IMR-90 (cell line): ENCODE data around the gene PIK3R5. TPM values are rescaled to one million over a fixed set of nuclear protein-coding genes. Genes with fewer than 3 reads are reported as not detected.

Experiments used
- ATAC-seq: fragments of 200-7000 bp; cut with Tn5 transposase; 2 replicates; pipeline ENCODE4 v1.9.1; 2020; ENCODE audit warnings: low read depth, mild to moderate bottlenecking, moderate library complexity
- BruUV-seq: library from RNA; stranded (reverse); fragments of 400-500 nt; replicated peaks from 2 replicates; lab custom pipeline; 2021; lab: Mats Ljungman, UMichigan
- CTCF ChIA-PET: fragments of 300-600 bp; formaldehyde crosslinking; extraction: SDS; loops from one replicate; lab custom pipeline; 2021; ENCODE audit warnings: antibody characterized with exemption; lab: Yijun Ruan, JAX
- POLR2A ChIA-PET: fragments of 300-600 bp; sonication (Branson Sonifier 250); formaldehyde crosslinking; loops from one replicate; lab custom pipeline; 2022; ENCODE audit warnings: antibody characterized with exemption; ENCODE audit not compliant: unreplicated experiment; lab: Charles Lee
- DNase-seq: peaks from one replicate; pipeline ENCODE4 v3.0.0; 2013
- H2AFZ ChIP-seq: replicated peaks from 2 replicates; pipeline ENCODE3; 2013; ENCODE audit warnings: low read length, mild to moderate bottlenecking; ENCODE audit not compliant: poor library complexity
- H2AK5ac ChIP-seq: 2 replicates; pipeline ENCODE4 v1.6.1; 2013; ENCODE audit warnings: low read depth, low read length, inconsistent platforms
- H2AK9ac ChIP-seq: replicated peaks from 2 replicates; pipeline ENCODE3; 2013; ENCODE audit warnings: mild to moderate bottlenecking, low read depth, low read length, moderate library complexity; ENCODE audit not compliant: poor library complexity
- H2BK120ac ChIP-seq: 2 replicates; pipeline ENCODE4 v1.6.1; 2013; ENCODE audit warnings: low read depth, low read length, inconsistent platforms
- H2BK15ac ChIP-seq: 3 replicates; pipeline ENCODE4 v1.6.1; 2013; ENCODE audit warnings: low read depth, low read length, inconsistent platforms
- H2BK20ac ChIP-seq: 2 replicates; pipeline ENCODE4 v1.6.1; 2013; ENCODE audit warnings: low read depth, mild to moderate bottlenecking, inconsistent platforms, low read length, moderate library complexity
- H2BK5ac ChIP-seq: 2 replicates; pipeline ENCODE4 v1.6.1; 2013; ENCODE audit warnings: mild to moderate bottlenecking, low read depth, low read length, inconsistent platforms; ENCODE audit not compliant: poor library complexity, severe bottlenecking
- H3K14ac ChIP-seq: replicated peaks from 2 replicates; pipeline ENCODE4 v1.6.1; 2013; ENCODE audit warnings: low read depth, low read length, inconsistent platforms
- H3K18ac ChIP-seq: 2 replicates; pipeline ENCODE4 v1.6.1; 2013; ENCODE audit warnings: low read depth, low read length, control low read depth
- H3K23ac ChIP-seq: 2 replicates; pipeline ENCODE4 v1.6.1; 2013; ENCODE audit warnings: low read depth, low read length, inconsistent platforms
- H3K27ac ChIP-seq: 2 replicates; pipeline ENCODE4 v1.5.1; 2013; ENCODE audit warnings: mild to moderate bottlenecking, control low read depth, low read length; ENCODE audit not compliant: insufficient read depth
- H3K27me3 ChIP-seq: 2 replicates; pipeline ENCODE4 v1.6.1; 2013; ENCODE audit warnings: low read length; ENCODE audit not compliant: control insufficient read depth, insufficient read depth
- H3K36me3 ChIP-seq: 2 replicates; pipeline ENCODE4 v1.6.1; 2013; ENCODE audit warnings: low read length, mixed read lengths; ENCODE audit not compliant: control insufficient read depth, insufficient read depth
- H3K4ac ChIP-seq: 2 replicates; pipeline ENCODE4 v1.6.1; 2013; ENCODE audit warnings: low read depth, low read length, inconsistent platforms
- H3K4me1 ChIP-seq: 2 replicates; pipeline ENCODE4 v1.6.1; 2013; ENCODE audit warnings: low read length, mixed read lengths; ENCODE audit not compliant: control insufficient read depth, insufficient read depth
- H3K4me2 ChIP-seq: 2 replicates; pipeline ENCODE4 v1.6.1; 2013; ENCODE audit warnings: low read depth, mild to moderate bottlenecking, control low read depth, low read length, moderate library complexity
- H3K4me3 ChIP-seq: 2 replicates; pipeline ENCODE4 v1.5.1; 2013; ENCODE audit warnings: low read depth, mild to moderate bottlenecking, control low read depth, low read length, moderate library complexity; ENCODE audit not compliant: insufficient read depth
- H3K56ac ChIP-seq: 2 replicates; pipeline ENCODE4 v1.6.1; 2013; ENCODE audit warnings: low read length, inconsistent platforms; ENCODE audit not compliant: insufficient read depth; ENCODE audit errors: extremely low read depth
- H3K79me1 ChIP-seq, 2 experiments: 2 replicates each; pipeline ENCODE4 v1.6.1; 2013; ENCODE audit warnings: low read length in 2 of 2, inconsistent platforms in 1 of 2, low read depth in 1 of 2
- H3K9ac ChIP-seq: 2 replicates; pipeline ENCODE4 v1.6.1; 2013; ENCODE audit warnings: low read depth, low read length, control low read depth
- H3K9me1 ChIP-seq: 2 replicates; pipeline ENCODE4 v1.6.1; 2013; ENCODE audit warnings: low read length, inconsistent platforms; ENCODE audit not compliant: insufficient read depth
- H3K9me3 ChIP-seq: 2 replicates; pipeline ENCODE4 v1.6.1; 2013; ENCODE audit warnings: low read length; ENCODE audit not compliant: control insufficient read depth, insufficient read depth
- H4K20me1 ChIP-seq: 2 replicates; pipeline ENCODE4 v1.6.1; 2013; ENCODE audit warnings: low read length, inconsistent platforms; ENCODE audit not compliant: insufficient read depth
- H4K5ac ChIP-seq: 2 replicates; pipeline ENCODE4 v1.6.1; 2013; ENCODE audit warnings: mild to moderate bottlenecking, low read depth, low read length, control low read depth
- H4K8ac ChIP-seq, 2 experiments: 2 replicates each; pipeline ENCODE4 v1.6.1; 2013; ENCODE audit warnings: low read depth in 2 of 2, low read length in 2 of 2, control low read depth in 1 of 2, inconsistent platforms in 1 of 2
- H4K91ac ChIP-seq: 2 replicates; pipeline ENCODE4 v1.6.1; 2013; ENCODE audit warnings: low read depth, low read length, inconsistent platforms; ENCODE audit not compliant: insufficient read depth
- BHLHE40 ChIP-seq: fragments of 150-350 bp; IDR thresholded peaks from 2 replicates; pipeline ENCODE4 v1.6.1; 2016; ENCODE audit warnings: mild to moderate bottlenecking, low read depth, low read length
- CEBPB ChIP-seq: IDR thresholded peaks from 2 replicates; pipeline ENCODE4 v1.6.1; 2012; ENCODE audit warnings: low read depth, low read length, improper control_type of control experiment
- MAFK ChIP-seq: IDR thresholded peaks from 2 replicates; pipeline ENCODE4 v1.6.1; 2012; ENCODE audit warnings: low read depth, low read length, improper control_type of control experiment
- MAZ ChIP-seq: IDR thresholded peaks from 2 replicates; pipeline ENCODE4 v1.6.1; 2012; ENCODE audit warnings: low read depth, mild to moderate bottlenecking, low read length, improper control_type of control experiment, moderate library complexity, borderline replicate concordance
- RAD21 ChIP-seq: IDR thresholded peaks from 2 replicates; pipeline ENCODE4 v1.6.1; 2012; ENCODE audit warnings: low read length, improper control_type of control experiment
- RCOR1 ChIP-seq: IDR thresholded peaks from 2 replicates; pipeline ENCODE4 v1.6.1; 2012; ENCODE audit warnings: mild to moderate bottlenecking, low read length, improper control_type of control experiment; ENCODE audit not compliant: insufficient replicate concordance
- WGBS, 2 experiments: methylation state at CpG; one replicate each; pipeline versions ENCODE4 v1.1.5 to v1.1.7; 2013; ENCODE audit warnings: missing lambda C conversion rate in 2 of 2; ENCODE audit not compliant: insufficient read length in 1 of 2; ENCODE audit errors: extremely low coverage in 2 of 2; 5-methylcytosine and 5-hydroxymethylcytosine counted together
- dilution Hi-C: fragments of 300-500 bp; cut with HindIII; formaldehyde crosslinking; loops from one replicate; pipeline ENCODE4 v1.14.3; 2018; ENCODE audit warnings: low sequenced_read_pairs; ENCODE audit not compliant: unreplicated experiment
- in situ Hi-C: fragments of 300-500 bp; cut with MboI; formaldehyde crosslinking; loops from 3 replicates; pipeline ENCODE4 v1.14.3; 2019; ENCODE audit warnings: low sequenced_read_pairs, inconsistent platforms, mixed read lengths
- intact Hi-C: fragments of 100-400 bp; cut with micrococcal nuclease; formaldehyde crosslinking; loops from 2 replicates; pipeline ENCODE4 v1.10.0; 2022
- polyA plus RNA-seq, 3 experiments: library from polyadenylated mRNA; depleted of rRNA; stranded (reverse); fragments of >200 nt; gene quantifications; 2 replicates each; pipeline ENCODE4 v1.2.3, GENCODE V29; 2012; ENCODE audit warnings: low replicate concordance in 1 of 3
- total RNA-seq: library from RNA; depleted of rRNA; stranded (reverse); fragments of >200 nt; gene quantifications from 2 replicates; pipeline ENCODE4 v1.2.3, GENCODE V29; 2012
- TF ChIP-seq, protein P1 (sequence below): fragments of 150-350 bp; IDR thresholded peaks from 2 replicates; pipeline ENCODE4 v1.6.1; 2017; ENCODE audit warnings: mild to moderate bottlenecking, antibody characterized with exemption, low read length, low read depth
- TF ChIP-seq, protein P2 (sequence below): conservative IDR thresholded peaks from 2 replicates; pipeline ENCODE4 v1.5.1; 2012; ENCODE audit warnings: mild to moderate bottlenecking, low read depth, low read length, improper control_type of control experiment

The PIK3R5 gene
- total and polyA plus RNA-seq, 2 of the 4 experiments (the other 2 are of a cell fraction): not detected

DNA sequence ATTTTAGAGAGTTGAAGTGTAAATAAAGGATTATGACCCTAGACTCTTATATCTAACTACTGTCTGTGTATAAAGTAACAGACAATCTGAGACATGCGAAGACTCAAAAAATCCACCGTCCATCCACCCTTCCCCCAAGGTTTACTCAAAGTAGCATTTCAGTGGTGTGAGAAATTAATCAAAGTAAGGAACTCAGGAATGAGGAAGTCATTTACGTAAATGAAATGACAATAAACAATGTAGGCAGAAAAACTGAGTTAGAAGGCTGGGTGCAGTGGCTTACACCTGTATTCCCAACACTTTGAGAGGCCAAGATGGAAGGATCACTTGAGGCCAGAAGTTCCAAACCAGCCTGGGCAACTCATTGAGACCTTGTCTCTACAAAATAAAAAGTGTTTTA is 36.1 kb upstream of the PIK3R5 start:
- no peak overlapping the region for H3K23ac ChIP-seq
- no peak overlapping the region for H4K91ac ChIP-seq
- no peak overlapping the region for H4K8ac ChIP-seq
- H3K4ac ChIP-seq: no peak overlapping the region
- intact Hi-C loops (no loop called here), in situ Hi-C loops (no loop called here), dilution Hi-C loops (no loop called here)
- no peak overlapping the region for H3K9ac ChIP-seq
- no peak overlapping the region for H4K5ac ChIP-seq
- H2BK120ac ChIP-seq: no peak overlapping the region
- CTCF ChIA-PET: no interaction called here
- H3K9me1 ChIP-seq: no peaks in the 10 kb centered on the region
- DNase-seq (no peak), ATAC-seq (no peak)
- no peak overlapping the region for H3K27ac ChIP-seq
- H3K4me2 ChIP-seq: no peak overlapping the region
- no peaks in the 10 kb centered on the region for H3K9me3 ChIP-seq
- POLR2A ChIA-PET: no interaction called here
- no peak overlapping the region for H2AK9ac ChIP-seq
- BruUV-seq: no TSS peak
- WGBS, 2 experiments: 20% methylated on average over 1 of the region's 3 CpGs; no CpG with 5 or more reads in 1 of the 2 experiments
- no peaks in the 10 kb centered on the region for H4K20me1 ChIP-seq
- H2AK5ac ChIP-seq: no peak overlapping the region
- H3K18ac ChIP-seq: no peak overlapping the region
- no peak overlapping the region for H2BK20ac ChIP-seq
- H3K56ac ChIP-seq: no peak overlapping the region
- no peak overlapping the region for H3K4me3 ChIP-seq
- H3K4me1 ChIP-seq: no peaks in the 10 kb centered on the region
- H3K27me3 ChIP-seq: peaks cover 32% of the 10 kb centered on the region
- H2AFZ ChIP-seq: no peak overlapping the region
- no peaks in the 10 kb centered on the region for H3K36me3 ChIP-seq
- no peak overlapping the region for H3K14ac ChIP-seq
- no peak overlapping the region for H2BK15ac ChIP-seq
- TF ChIP-seq MAFK (no peak), RCOR1 (no peak), MAZ (no peak), BHLHE40 (no peak), RAD21 (no peak), CEBPB (no peak)
- TF ChIP-seq, protein P1, sequence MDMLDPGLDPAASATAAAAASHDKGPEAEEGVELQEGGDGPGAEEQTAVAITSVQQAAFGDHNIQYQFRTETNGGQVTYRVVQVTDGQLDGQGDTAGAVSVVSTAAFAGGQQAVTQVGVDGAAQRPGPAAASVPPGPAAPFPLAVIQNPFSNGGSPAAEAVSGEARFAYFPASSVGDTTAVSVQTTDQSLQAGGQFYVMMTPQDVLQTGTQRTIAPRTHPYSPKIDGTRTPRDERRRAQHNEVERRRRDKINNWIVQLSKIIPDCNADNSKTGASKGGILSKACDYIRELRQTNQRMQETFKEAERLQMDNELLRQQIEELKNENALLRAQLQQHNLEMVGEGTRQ: no peak
- TF ChIP-seq, protein P2, sequence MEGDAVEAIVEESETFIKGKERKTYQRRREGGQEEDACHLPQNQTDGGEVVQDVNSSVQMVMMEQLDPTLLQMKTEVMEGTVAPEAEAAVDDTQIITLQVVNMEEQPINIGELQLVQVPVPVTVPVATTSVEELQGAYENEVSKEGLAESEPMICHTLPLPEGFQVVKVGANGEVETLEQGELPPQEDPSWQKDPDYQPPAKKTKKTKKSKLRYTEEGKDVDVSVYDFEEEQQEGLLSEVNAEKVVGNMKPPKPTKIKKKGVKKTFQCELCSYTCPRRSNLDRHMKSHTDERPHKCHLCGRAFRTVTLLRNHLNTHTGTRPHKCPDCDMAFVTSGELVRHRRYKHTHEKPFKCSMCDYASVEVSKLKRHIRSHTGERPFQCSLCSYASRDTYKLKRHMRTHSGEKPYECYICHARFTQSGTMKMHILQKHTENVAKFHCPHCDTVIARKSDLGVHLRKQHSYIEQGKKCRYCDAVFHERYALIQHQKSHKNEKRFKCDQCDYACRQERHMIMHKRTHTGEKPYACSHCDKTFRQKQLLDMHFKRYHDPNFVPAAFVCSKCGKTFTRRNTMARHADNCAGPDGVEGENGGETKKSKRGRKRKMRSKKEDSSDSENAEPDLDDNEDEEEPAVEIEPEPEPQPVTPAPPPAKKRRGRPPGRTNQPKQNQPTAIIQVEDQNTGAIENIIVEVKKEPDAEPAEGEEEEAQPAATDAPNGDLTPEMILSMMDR: no peak
- no peaks in the 10 kb centered on the region for H3K79me1 ChIP-seq
- no peak overlapping the region for H2BK5ac ChIP-seq
